ENCODE data around the gene PAPLN. TPM values are rescaled to one million over a fixed set of nuclear protein-coding genes. Genes with fewer than 3 reads are reported as not detected.

Gene PAPLN
- total and polyA plus RNA-seq, 9 of the 15 experiments (the other 6 are each of a cell fraction or from before 2014, with no cell fraction given) = 0.43 to 3.5 (median 1.7) TPM

DNA sequence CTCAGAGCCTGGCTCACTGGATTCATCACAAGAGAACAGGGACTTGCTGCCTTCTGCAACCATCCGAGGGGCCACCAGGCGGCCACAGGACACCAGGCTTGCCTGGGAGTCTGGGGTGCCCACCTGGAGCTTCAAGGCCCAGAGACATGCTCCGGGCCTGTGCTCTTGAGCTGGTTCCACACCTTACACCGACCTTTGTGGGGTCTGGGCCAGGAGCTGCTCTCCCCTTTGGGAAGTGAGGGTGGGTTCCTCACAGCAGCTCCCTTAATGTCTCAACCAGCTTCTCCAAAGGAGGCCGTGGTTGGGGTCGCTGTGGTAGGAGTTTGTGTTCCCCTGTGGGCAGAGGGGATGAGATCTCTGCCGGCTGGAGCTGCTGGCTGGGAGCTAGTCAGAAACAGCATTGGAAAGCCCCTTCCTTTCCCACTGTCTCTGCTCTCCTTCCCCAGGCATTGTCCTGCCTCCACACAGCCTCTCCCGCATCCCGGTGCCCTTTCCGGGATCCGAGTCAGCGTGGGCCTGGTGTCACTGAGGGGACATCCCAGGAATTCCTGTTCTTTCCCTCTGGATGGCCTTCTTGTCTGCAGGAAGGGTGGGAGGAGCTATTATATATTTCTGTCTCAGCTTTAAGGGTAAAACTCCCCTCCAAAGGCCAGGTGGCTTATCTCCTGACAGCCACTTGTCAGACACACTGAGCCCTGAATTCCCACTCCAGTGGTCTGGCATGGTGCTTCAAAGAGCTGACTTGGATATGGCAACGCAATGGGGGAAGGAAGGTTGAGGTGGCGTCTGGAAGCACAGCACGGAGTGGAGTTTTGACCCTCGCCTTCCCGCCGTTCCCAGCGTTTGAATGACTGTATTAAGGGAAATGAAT, 5.1 kb upstream of the PAPLN start (continued):
- TF ChIP-seq, protein P1, sequence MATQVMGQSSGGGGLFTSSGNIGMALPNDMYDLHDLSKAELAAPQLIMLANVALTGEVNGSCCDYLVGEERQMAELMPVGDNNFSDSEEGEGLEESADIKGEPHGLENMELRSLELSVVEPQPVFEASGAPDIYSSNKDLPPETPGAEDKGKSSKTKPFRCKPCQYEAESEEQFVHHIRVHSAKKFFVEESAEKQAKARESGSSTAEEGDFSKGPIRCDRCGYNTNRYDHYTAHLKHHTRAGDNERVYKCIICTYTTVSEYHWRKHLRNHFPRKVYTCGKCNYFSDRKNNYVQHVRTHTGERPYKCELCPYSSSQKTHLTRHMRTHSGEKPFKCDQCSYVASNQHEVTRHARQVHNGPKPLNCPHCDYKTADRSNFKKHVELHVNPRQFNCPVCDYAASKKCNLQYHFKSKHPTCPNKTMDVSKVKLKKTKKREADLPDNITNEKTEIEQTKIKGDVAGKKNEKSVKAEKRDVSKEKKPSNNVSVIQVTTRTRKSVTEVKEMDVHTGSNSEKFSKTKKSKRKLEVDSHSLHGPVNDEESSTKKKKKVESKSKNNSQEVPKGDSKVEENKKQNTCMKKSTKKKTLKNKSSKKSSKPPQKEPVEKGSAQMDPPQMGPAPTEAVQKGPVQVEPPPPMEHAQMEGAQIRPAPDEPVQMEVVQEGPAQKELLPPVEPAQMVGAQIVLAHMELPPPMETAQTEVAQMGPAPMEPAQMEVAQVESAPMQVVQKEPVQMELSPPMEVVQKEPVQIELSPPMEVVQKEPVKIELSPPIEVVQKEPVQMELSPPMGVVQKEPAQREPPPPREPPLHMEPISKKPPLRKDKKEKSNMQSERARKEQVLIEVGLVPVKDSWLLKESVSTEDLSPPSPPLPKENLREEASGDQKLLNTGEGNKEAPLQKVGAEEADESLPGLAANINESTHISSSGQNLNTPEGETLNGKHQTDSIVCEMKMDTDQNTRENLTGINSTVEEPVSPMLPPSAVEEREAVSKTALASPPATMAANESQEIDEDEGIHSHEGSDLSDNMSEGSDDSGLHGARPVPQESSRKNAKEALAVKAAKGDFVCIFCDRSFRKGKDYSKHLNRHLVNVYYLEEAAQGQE (IDR thresholded peaks at IDR 0.05; ENCODE audit: borderline replicate concordance) = peak; percentile 46; the same call in 1 of the 2 replicates
- TF ChIP-seq, protein P1 (CRISPR knock-in tag; IDR thresholded peaks at IDR 0.05; ENCODE audit: low read depth) = no peak
- peak; percentile 44; the same call in 1 of the 2 replicates for TF ChIP-seq SMC3 (conservative IDR thresholded peaks at IDR 0.05; ENCODE audit: insufficient read depth, low read depth, low read length)
